Mesodermal cell (in vitro differentiated cells): ENCODE data around the gene SLC26A8. TPM values are rescaled to one million over a fixed set of nuclear protein-coding genes. Genes with fewer than 3 reads are reported as not detected.

Experiments used
- H3K27ac ChIP-seq: 2 replicates; pipeline ENCODE4 v1.7.0; 2013; ENCODE audit warnings: mild to moderate bottlenecking, low read depth, low read length, moderate library complexity; ENCODE audit not compliant: severe bottlenecking
- H3K36me3 ChIP-seq: 2 replicates; pipeline ENCODE4 v1.7.1; 2013; ENCODE audit warnings: mild to moderate bottlenecking, low read length, moderate library complexity; ENCODE audit not compliant: control insufficient read depth, insufficient read depth
- H3K4me1 ChIP-seq: one replicate; pipeline ENCODE4 v1.7.1; 2013; ENCODE audit warnings: mild to moderate bottlenecking, low read length; ENCODE audit not compliant: insufficient read depth, control insufficient read depth, poor library complexity, severe bottlenecking
- H3K4me3 ChIP-seq: 2 replicates; pipeline ENCODE4 v1.7.0; 2013; ENCODE audit warnings: low read length, control low read depth, mild to moderate bottlenecking; ENCODE audit not compliant: insufficient read depth, poor library complexity, severe bottlenecking; ENCODE audit errors: extremely low read depth
- H3K9me3 ChIP-seq: 2 replicates; pipeline ENCODE4 v1.7.1; 2013; ENCODE audit warnings: mild to moderate bottlenecking, low read length, moderate library complexity; ENCODE audit not compliant: control insufficient read depth
- WGBS, 2 experiments: methylation state at CpG; one replicate each; pipeline ENCODE4 v1.1.5; 2013; ENCODE audit warnings: missing lambda C conversion rate in 2 of 2; ENCODE audit not compliant: insufficient coverage in 2 of 2; 5-methylcytosine and 5-hydroxymethylcytosine counted together
- polyA plus RNA-seq, 2 experiments: library from polyadenylated mRNA; stranded (reverse); fragments of 50-300 nt; gene quantifications; one replicate each; pipeline ENCODE4 v1.2.3, GENCODE V29; 2013

Gene SLC26A8
- not detected for polyA plus RNA-seq (2013, experiment 1 of 2)
- not detected for polyA plus RNA-seq (2013, experiment 2 of 2)

GRCh38 chr6:36023996-36024795, at the start of gene SLC26A8:
TSS of gene SLC26A8 (minus strand) at chr6:36024641. CDS start at chr6:36019707, 4,934 bp downstream.
- Histone ChIP-seq H3K36me3 (no peaks in the 10 kb centered on the region), H3K9me3 (no peaks in the 10 kb centered on the region), H3K27ac (peak within 1 kb of the TSS; percentile 90), H3K4me1 (peaks cover 21% of the 10 kb centered on the region), H3K4me3 (no peak within 1 kb of the TSS)
- WGBS, 2 experiments = 25 to 30% methylated on average over 24 to 37 of the region's 44 CpGs

GRCh38 chr6:36073587-36073986, 49.1 kb upstream of the SLC26A8 start:
- Histone ChIP-seq H3K4me3 (no peak overlapping the region), H3K27ac (no peak overlapping the region), H3K9me3 (no peaks in the 10 kb centered on the region), H3K36me3 (peaks cover 26% of the 10 kb centered on the region), H3K4me1 (no peaks in the 10 kb centered on the region)

- WGBS, 2 experiments = no CpG with 5 or more reads among the region's 4 CpGs
- Histone ChIP-seq H3K27ac (no peak overlapping the region), H3K9me3 (no peaks in the 10 kb centered on the region), H3K36me3 (peaks cover 18% of the 10 kb centered on the region), H3K4me3 (no peak overlapping the region), H3K4me1 (no peaks in the 10 kb centered on the region)
These were observed 48.2 kb upstream of the SLC26A8 start for GRCh38 chr6:36072681-36073080.

GRCh38 chr6:36071714-36072113, 47.3 kb upstream of the SLC26A8 start:
- peaks cover 8% of the 10 kb centered on the region for H3K4me1 ChIP-seq
- no peak overlapping the region for H3K27ac ChIP-seq
- no peaks in the 10 kb centered on the region for H3K9me3 ChIP-seq
- peaks cover 16% of the 10 kb centered on the region for H3K36me3 ChIP-seq
- WGBS, 2 experiments = no CpG with 5 or more reads among the region's 1 CpG
- no peak overlapping the region for H3K4me3 ChIP-seq

- Histone ChIP-seq H3K4me3 (no peak overlapping the region), H3K9me3 (no peaks in the 10 kb centered on the region), H3K4me1 (peaks cover 12% of the 10 kb centered on the region), H3K36me3 (peaks cover 12% of the 10 kb centered on the region), H3K27ac (no peak overlapping the region)
- 86% methylated on average over 1 of the region's 3 CpGs; no CpG with 5 or more reads in 1 of the 2 experiments for WGBS, 2 experiments
These were observed 46.8 kb upstream of the SLC26A8 start for GRCh38 chr6:36071281-36071680.

GRCh38 chr6:36070252-36070651, 45.8 kb upstream of the SLC26A8 start:
- Histone ChIP-seq H3K27ac (no peak overlapping the region), H3K36me3 (peaks cover 5% of the 10 kb centered on the region), H3K9me3 (no peaks in the 10 kb centered on the region), H3K4me3 (no peak overlapping the region), H3K4me1 (peaks cover 14% of the 10 kb centered on the region)
- 100% methylated on average over 1 of the region's 3 CpGs; no CpG with 5 or more reads in 1 of the 2 experiments for WGBS, 2 experiments

- peaks cover 21% of the 10 kb centered on the region for H3K4me1 ChIP-seq
- no peak overlapping the region for H3K4me3 ChIP-seq
- no CpG with 5 or more reads among the region's 1 CpG for WGBS, 2 experiments
- no peaks in the 10 kb centered on the region for H3K9me3 ChIP-seq
- no peak overlapping the region for H3K27ac ChIP-seq
- H3K36me3 ChIP-seq = peaks cover 5% of the 10 kb centered on the region
These were observed 45.1 kb upstream of the SLC26A8 start for GRCh38 chr6:36069573-36069972.

- 89 to 95% methylated on average over 3 of the region's 3 CpGs for WGBS, 2 experiments
- Histone ChIP-seq H3K9me3 (no peaks in the 10 kb centered on the region), H3K4me3 (no peak overlapping the region), H3K36me3 (peaks cover 2% of the 10 kb centered on the region), H3K27ac (no peak overlapping the region), H3K4me1 (peaks cover 21% of the 10 kb centered on the region)
These were observed 44.1 kb upstream of the SLC26A8 start for GRCh38 chr6:36068586-36068985.

- Histone ChIP-seq H3K4me3 (no peak overlapping the region), H3K36me3 (peaks cover 4% of the 10 kb centered on the region), H3K9me3 (no peaks in the 10 kb centered on the region), H3K4me1 (peaks cover 21% of the 10 kb centered on the region), H3K27ac (peak overlapping the region; percentile 51)
These were observed 43.6 kb upstream of the SLC26A8 start for GRCh38 chr6:36068012-36068392.

- H3K4me3 ChIP-seq = no peak overlapping the region
- peaks cover 21% of the 10 kb centered on the region for H3K4me1 ChIP-seq
- 100% methylated on average over 1 of the region's 3 CpGs; no CpG with 5 or more reads in 1 of the 2 experiments for WGBS, 2 experiments
- peaks cover 9% of the 10 kb centered on the region for H3K36me3 ChIP-seq
- peak overlapping the region; percentile 51 for H3K27ac ChIP-seq
- H3K9me3 ChIP-seq = no peaks in the 10 kb centered on the region
These were observed 43.1 kb upstream of the SLC26A8 start for GRCh38 chr6:36067374-36068011.

GRCh38 chr6:36066817-36067216, 42.4 kb upstream of the SLC26A8 start:
- Histone ChIP-seq H3K4me1 (peaks cover 21% of the 10 kb centered on the region), H3K9me3 (no peaks in the 10 kb centered on the region), H3K4me3 (no peak overlapping the region), H3K36me3 (peaks cover 15% of the 10 kb centered on the region), H3K27ac (no peak overlapping the region)
- 78% methylated on average over 1 of the region's 2 CpGs; no CpG with 5 or more reads in 1 of the 2 experiments for WGBS, 2 experiments
